ENCODE data around the gene TMEM229B. TPM values are rescaled to one million over a fixed set of nuclear protein-coding genes. Genes with fewer than 3 reads are reported as not detected.

TMEM229B gene
- total RNA-seq, 2 experiments from 2014 or later = 1.3 to 1.5 TPM

DNA sequence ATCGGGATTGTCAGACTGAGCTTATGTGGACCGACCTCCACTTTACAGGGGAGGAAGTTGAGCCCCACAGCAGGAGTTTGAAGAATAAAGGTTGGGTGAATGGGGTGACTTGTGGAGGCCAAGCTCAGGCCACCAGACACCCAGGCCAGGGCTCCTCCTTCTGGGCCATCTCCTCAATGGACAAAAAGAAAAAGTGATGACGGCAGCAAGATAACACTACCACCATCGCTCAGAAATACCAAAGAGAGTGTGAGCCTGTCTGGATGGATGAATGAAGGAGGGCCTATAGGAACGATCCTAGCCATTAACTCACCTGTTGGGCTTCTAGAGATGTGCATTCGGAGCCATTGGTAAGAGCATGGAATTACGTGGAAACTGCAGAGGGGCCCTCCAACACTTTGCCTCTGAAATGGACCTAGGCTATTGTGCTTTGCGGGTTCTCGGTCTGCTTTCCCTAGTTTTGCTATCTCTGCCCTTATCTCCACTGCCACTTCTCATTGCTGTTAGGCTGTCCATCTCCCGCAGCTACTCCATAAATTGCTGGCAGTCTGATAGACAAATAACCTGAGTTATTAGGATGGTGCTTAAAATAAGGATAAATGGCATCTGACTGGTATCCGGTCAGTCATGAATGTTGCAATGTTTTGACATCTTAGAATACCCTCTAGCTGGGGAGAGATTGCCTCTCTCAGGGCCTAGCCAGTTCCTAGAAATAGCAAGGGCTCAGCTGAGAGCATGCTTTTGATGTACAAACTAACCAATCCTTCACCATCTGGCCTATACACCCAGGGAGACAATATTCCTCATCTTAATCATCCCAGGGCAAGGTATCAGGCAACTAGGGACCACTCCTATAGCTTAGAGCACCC lies 66.9 kb downstream of the TMEM229B start:
- H3K36me3 Mint-ChIP-seq (ENCODE audit: low read depth) = no peaks in the 10 kb centered on the region
- no peak overlapping the region for H3K27ac Mint-ChIP-seq
- H3K9me3 Mint-ChIP-seq (ENCODE audit: low read depth) = no peaks in the 10 kb centered on the region
- DNase-seq = no peak
- no peaks in the 10 kb centered on the region for H3K4me1 Mint-ChIP-seq
- ATAC-seq = no peak
- no peak overlapping the region for H3K4me3 Mint-ChIP-seq
- peaks cover 13% of the 10 kb centered on the region for H3K27me3 Mint-ChIP-seq
- ChIA-PET POLR2A (no interaction called here), CTCF (interaction anchor here (1.0 to 1.2 kb wide), 3 partner anchors 33 to 285 kb away, joined by 3 to 4 read pairs (median 3); no protein-coding TSS in a partner anchor)
- intact Hi-C loops (cut with DNase I, micrococcal nuclease) = loop anchor here in 1 of 2 experiments (10.0 kb wide), 1 partner anchor 103 kb away; no protein-coding TSS in a partner anchor

Small RNA genes lying within 50 kb of the gene (microRNA-seq; reads per million reads assigned to microRNA genes)
- gene MIR5694 (ENCODE audit: borderline replicate concordance) = not detected

Other genes with a start within 250 kb of the TMEM229B start
- 1 to 10 TPM; 5.9 to 6.6 TPM for gene PALS1, start 247.3 kb downstream of the TMEM229B start, total RNA-seq
- gene ATP6V1D, start 128.9 kb downstream of the TMEM229B start, total RNA-seq = 10 to 100 TPM; 23.3 to 26.7 TPM
- gene EIF2S1, start 128.4 kb downstream of the TMEM229B start, total RNA-seq = 100 to 1,000 TPM; 212 to 233 TPM
- 1 to 10 TPM; 2.9 to 5.1 TPM for gene PLEK2, start 76.6 kb downstream of the TMEM229B start, total RNA-seq
- gene PLEKHH1, start 44.6 kb upstream of the TMEM229B start, total RNA-seq = 1 to 10 TPM; 4.1 to 5.7 TPM
- gene PIGH, start 111.5 kb upstream of the TMEM229B start, total RNA-seq = 10 to 100 TPM; 14.9 to 21.4 TPM
- gene ARG2, start 131.2 kb upstream of the TMEM229B start, total RNA-seq = 10 to 100 TPM; 11.9 TPM
- gene VTI1B, start 185.9 kb upstream of the TMEM229B start, total RNA-seq = 10 to 100 TPM; 42.0 to 58.3 TPM
- gene RDH11, start 207.0 kb upstream of the TMEM229B start, total RNA-seq = 10 to 100 TPM; 72.0 to 75.6 TPM
- not detected for gene RDH12, start 213.2 kb upstream of the TMEM229B start, total RNA-seq

Measured in activated CD4-positive, alpha-beta T cell treated with anti-CD3 and anti-CD28 coated beads for 36 hours (primary cell).